Stomach (tissue), 9 donors: Measurements from ENCODE around the gene PRR5L. TPM values are rescaled to one million over a fixed set of nuclear protein-coding genes. Genes with fewer than 3 reads are reported as not detected.

ENCODE experiments used
- DNase-seq, 2 donors: peaks; one replicate each; pipeline versions ENCODE4 v3.0.0 to v3.0.0-alpha.2; 2013 to 2019
- H3K27ac ChIP-seq, 5 donors: fragments of 200-600 bp in 4 of 5; sonication (generic) in 4 of 5; one replicate each; pipeline ENCODE4 v1.5.1; 2013 to 2019; ENCODE audit warnings: mild to moderate bottlenecking in 1 of 5, moderate library complexity in 1 of 5
- H3K27me3 ChIP-seq, 3 donors: fragments of 200-600 bp; sonication (generic); one replicate each; pipeline ENCODE4 v1.5.1; 2017 to 2019; ENCODE audit warnings: mixed run types in 1 of 3
- H3K36me3 ChIP-seq, 4 donors: fragments of 200-600 bp; sonication (generic); 1 replicate in 3 of 4; 2 replicates in 1 of 4; pipeline ENCODE4 v1.5.1; 2016 to 2019
- H3K4me1 ChIP-seq, 4 donors: fragments of 200-600 bp; sonication (generic); one replicate each; pipeline ENCODE4 v1.5.1; 2016 to 2019
- H3K4me3 ChIP-seq, 4 donors: fragments of 200-600 bp; sonication (generic) in 3 of 4; one replicate each; pipeline ENCODE4 v1.5.1; 2016 to 2019; ENCODE audit warnings: mild to moderate bottlenecking in 1 of 4
- H3K9me3 ChIP-seq, 4 donors: fragments of 200-600 bp; sonication (generic); one replicate each; pipeline ENCODE4 v1.5.1; 2016 to 2019
- CTCF ChIP-seq, 7 experiments: fragments of 450-650 bp in 4 of 7; fragments of 200-600 bp in 3 of 7; sonication (generic) in 3 of 7; IDR thresholded peaks; one replicate each; pipeline ENCODE4 v1.5.1; 2016 to 2019; ENCODE audit warnings: antibody characterized with exemption in 7 of 7, control low read depth in 2 of 7, mild to moderate bottlenecking in 1 of 7
- EP300 ChIP-seq: sonication (generic); formaldehyde crosslinking; IDR thresholded peaks from one replicate; pipeline ENCODE4 v1.6.1; 2017; ENCODE audit warnings: antibody characterized with exemption
- POLR2A ChIP-seq, 4 donors: fragments of 450-650 bp; IDR thresholded peaks; one replicate each; pipeline ENCODE4 v1.6.1; 2016; ENCODE audit warnings: antibody characterized with exemption in 4 of 4, control low read depth in 2 of 4, mild to moderate bottlenecking in 1 of 4, moderate library complexity in 1 of 4
- POLR2AphosphoS5 ChIP-seq, 3 donors: sonication (generic); formaldehyde crosslinking; IDR thresholded peaks; one replicate each; pipeline ENCODE4 v1.6.1; 2016; ENCODE audit warnings: antibody characterized with exemption in 3 of 3
- WGBS, 5 donors: extraction: QIAGEN DNeasy Blood & Tissue Kit in 3 of 5; methylation state at CpG; one replicate each; pipeline versions ENCODE4 v1.1.5 to v1.1.7; 2013 to 2018; 5-methylcytosine and 5-hydroxymethylcytosine counted together
- intact Hi-C: fragments of 100-400 bp; cut with DNase I; formaldehyde crosslinking; loops from one replicate; pipeline ENCODE4 v1.15.1; 2023; ENCODE audit warnings: low total_unique reads
- polyA plus RNA-seq, 3 donors: library from polyadenylated mRNA; stranded (reverse); fragments of 200-250 nt; gene quantifications; one replicate each; pipeline ENCODE4 v1.2.3, GENCODE V29; 2013
- total RNA-seq, 5 donors: library from RNA; depleted of rRNA; stranded (reverse); fragments of >200 nt; gene quantifications; one replicate each; pipeline versions ENCODE4 v1.1.0 to v1.2.3, GENCODE V29; 2014 to 2016
- donor health status: healthy with polysubstance abuse.
- donor health status: Bipolar disorder and iron deficiency.
- donor health status: healthy.

Gene PRR5L
- total and polyA plus RNA-seq, 8 donors = 1.4 to 274 (median 2.4) TPM; not detected in 1

- intact Hi-C loops = no loop called here
- H3K27me3 ChIP-seq = no peaks in the 10 kb centered on the region
- no peak overlapping the region for H3K27ac ChIP-seq
- H3K9me3 ChIP-seq = no peaks in the 10 kb centered on the region
- peak; percentile 27 to 46 for DNase-seq
- TF ChIP-seq EP300 (no peak), POLR2AphosphoS5 (IDR thresholded peaks at IDR 0.05) (peak in 1 of 3 donors; percentile 44)
- peaks cover 0 to 10% (median 5%) of the 10 kb centered on the region in 4 donors for H3K4me1 ChIP-seq
- 69 to 79% (median 77%) methylated on average over 11 of the region's 11 CpGs for WGBS, 5 donors
- H3K4me3 ChIP-seq = no peak overlapping the region
- H3K36me3 ChIP-seq = peaks cover 0 to 4% (median 0%) of the 10 kb centered on the region in 4 donors
Observed at GRCh38 chr11:36431429-36432092, 135.5 kb downstream of the PRR5L start.

GRCh38 chr11:36432093-36432469 lies 136.0 kb downstream of the PRR5L start:
- Histone ChIP-seq H3K27me3 (no peaks in the 10 kb centered on the region), H3K9me3 (no peaks in the 10 kb centered on the region), H3K36me3 (peaks cover 0 to 4% (median 0%) of the 10 kb centered on the region in 4 donors), H3K4me1 (peaks cover 0 to 6% (median 2%) of the 10 kb centered on the region in 4 donors), H3K4me3 (no peak overlapping the region), H3K27ac (no peak overlapping the region)
- no peak for DNase-seq
- 74 to 87% (median 79%) methylated on average over 2 of the region's 2 CpGs for WGBS, 5 donors
- TF ChIP-seq POLR2AphosphoS5 (IDR thresholded peaks at IDR 0.05) (no peak), POLR2A (IDR thresholded peaks at IDR 0.05) (no peak), CTCF (IDR thresholded peaks at IDR 0.05) (no peak), EP300 (no peak)
- intact Hi-C loops = no loop called here

GRCh38 chr11:36432738-36433137 lies 136.7 kb downstream of the PRR5L start:
- Histone ChIP-seq H3K36me3 (peaks cover 0 to 9% (median 0%) of the 10 kb centered on the region in 4 donors), H3K4me3 (no peak overlapping the region), H3K27me3 (no peaks in the 10 kb centered on the region), H3K4me1 (peaks cover 0 to 4% (median 0%) of the 10 kb centered on the region in 4 donors), H3K9me3 (no peaks in the 10 kb centered on the region), H3K27ac (no peak overlapping the region)
- WGBS, 5 donors = 79 to 91% (median 82%) methylated on average over 4 of the region's 4 CpGs
- intact Hi-C loops = no loop called here
- TF ChIP-seq POLR2AphosphoS5 (IDR thresholded peaks at IDR 0.05) (no peak), CTCF (IDR thresholded peaks at IDR 0.05) (no peak), POLR2A (IDR thresholded peaks at IDR 0.05) (no peak), EP300 (no peak)
- DNase-seq = no peak

GRCh38 chr11:36436064-36436463 lies 140.0 kb downstream of the PRR5L start:
- no peak for TF ChIP-seq POLR2AphosphoS5 (IDR thresholded peaks at IDR 0.05)
- TF ChIP-seq CTCF (IDR thresholded peaks at IDR 0.05) = no peak
- no peak for TF ChIP-seq EP300
- TF ChIP-seq POLR2A (IDR thresholded peaks at IDR 0.05) = no peak
- H3K9me3 ChIP-seq = no peaks in the 10 kb centered on the region
- no peaks in the 10 kb centered on the region for H3K27me3 ChIP-seq
- no peak overlapping the region for H3K4me3 ChIP-seq
- peaks cover 0 to 12% (median 0%) of the 10 kb centered on the region in 4 donors for H3K36me3 ChIP-seq
- peaks cover 0 to 4% (median 0%) of the 10 kb centered on the region in 4 donors for H3K4me1 ChIP-seq
- intact Hi-C loops = no loop called here
- H3K27ac ChIP-seq = no peak overlapping the region
- no peak for DNase-seq
- 89 to 94% (median 92%) methylated on average over 5 of the region's 5 CpGs for WGBS, 5 donors

GRCh38 chr11:36436589-36436988 lies 140.5 kb downstream of the PRR5L start:
- peaks cover 0 to 12% (median 0%) of the 10 kb centered on the region in 4 donors for H3K36me3 ChIP-seq
- no peaks in the 10 kb centered on the region for H3K27me3 ChIP-seq
- H3K9me3 ChIP-seq = no peaks in the 10 kb centered on the region
- intact Hi-C loops = no loop called here
- H3K27ac ChIP-seq = no peak overlapping the region
- H3K4me1 ChIP-seq = peaks cover 0 to 4% (median 0%) of the 10 kb centered on the region in 4 donors
- no peak overlapping the region for H3K4me3 ChIP-seq
- no peak for TF ChIP-seq CTCF (IDR thresholded peaks at IDR 0.05)
- no peak for TF ChIP-seq EP300
- TF ChIP-seq POLR2A (IDR thresholded peaks at IDR 0.05) = no peak
- TF ChIP-seq POLR2AphosphoS5 (IDR thresholded peaks at IDR 0.05) = no peak
- DNase-seq = no peak
- 92 to 100% (median 95%) methylated on average over 2 of the region's 2 CpGs for WGBS, 5 donors
